GM12892 (cell line): ENCODE results near the gene FSD1L.

Experiments used
- POLR2A ChIP-seq: IDR thresholded peaks from 2 replicates; pipeline ENCODE4 v1.6.1; 2011; ENCODE audit warnings: low read depth, low read length, control low read depth
- POLR2AphosphoS5 ChIP-seq: IDR thresholded peaks from 2 replicates; pipeline ENCODE4 v1.6.1; 2011; ENCODE audit warnings: low read depth, low read length, control low read depth
- TAF1 ChIP-seq: IDR thresholded peaks from 2 replicates; pipeline ENCODE4 v1.6.1; 2011; ENCODE audit warnings: low read depth, mild to moderate bottlenecking, control low read depth, low read length, borderline replicate concordance

DNA sequence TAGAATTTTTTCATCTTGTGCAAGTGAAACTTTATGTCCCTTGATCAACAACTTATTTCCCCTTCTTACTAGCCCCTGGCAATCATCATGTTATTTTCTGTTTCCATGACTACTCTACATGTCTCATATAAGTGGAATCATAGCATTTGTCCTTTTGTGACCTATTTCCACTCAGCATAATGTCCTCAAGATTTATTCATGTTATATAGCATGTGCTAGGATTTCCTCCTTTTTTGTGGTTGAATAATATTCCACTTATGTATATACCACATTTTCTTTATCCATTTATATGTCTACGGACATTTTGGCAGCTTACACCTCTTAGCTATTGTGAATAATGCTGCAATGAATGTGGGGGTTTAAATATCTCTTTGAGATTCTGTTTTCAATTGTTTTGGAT is 21.0 kb downstream of the FSD1L start:
- TF ChIP-seq POLR2A (no peak), POLR2AphosphoS5 (no peak), TAF1 (no peak)
